HG03139 (cell line): Measurements from ENCODE around the gene WARS2.

Experiments used
- ATAC-seq: cut with Tn5 transposase; IDR thresholded peaks from one replicate; pipeline ENCODE4 v1.9.1; 2021; ENCODE audit not compliant: unreplicated experiment

Gene WARS2

GRCh38 chr1:119034359-119034758 is 106.1 kb downstream of the WARS2 start:
- ATAC-seq, result no peak

GRCh38 chr1:119032986-119033385 is 107.5 kb downstream of the WARS2 start:
- no peak for ATAC-seq

- no peak for ATAC-seq
Measured at GRCh38 chr1:119027759-119028158, 112.7 kb downstream of the WARS2 start.

- ATAC-seq, result no peak
Measured at GRCh38 chr1:119026956-119027355, 113.5 kb downstream of the WARS2 start.

- ATAC-seq, result no peak
Measured at GRCh38 chr1:119015547-119015946, 124.9 kb downstream of the WARS2 start.

- no peak for ATAC-seq
Measured at GRCh38 chr1:119012383-119012782, 128.1 kb downstream of the WARS2 start.

GRCh38 chr1:119011706-119012105 is 128.7 kb downstream of the WARS2 start:
- ATAC-seq, result no peak

- ATAC-seq, result no peak
Measured at GRCh38 chr1:119011116-119011515, 129.3 kb downstream of the WARS2 start.

GRCh38 chr1:119010201-119010600 is 130.3 kb downstream of the WARS2 start:
- no peak for ATAC-seq

GRCh38 chr1:119009312-119009655 is 131.2 kb downstream of the WARS2 start:
- no peak for ATAC-seq

- ATAC-seq, result peak; percentile 60
Measured at GRCh38 chr1:119008483-119009311, 131.8 kb downstream of the WARS2 start.

GRCh38 chr1:119007670-119008482 is 132.6 kb downstream of the WARS2 start:
- ATAC-seq, result no peak

- ATAC-seq, result no peak
Measured at GRCh38 chr1:119007339-119007669, 133.1 kb downstream of the WARS2 start.

GRCh38 chr1:119006406-119007279 is 133.8 kb downstream of the WARS2 start:
- ATAC-seq, result no peak

- ATAC-seq, result no peak
Measured at GRCh38 chr1:119005724-119006405, 134.6 kb downstream of the WARS2 start.

GRCh38 chr1:119004781-119005180 is 135.7 kb downstream of the WARS2 start:
- no peak for ATAC-seq

GRCh38 chr1:119004129-119004527 is 136.3 kb downstream of the WARS2 start:
- ATAC-seq, result no peak

GRCh38 chr1:119003413-119004128 is 136.9 kb downstream of the WARS2 start:
- ATAC-seq, result no peak

GRCh38 chr1:119002028-119002686 is 138.3 kb downstream of the WARS2 start:
- no peak for ATAC-seq
